ENCODE data around the gene WNK2.
"Not testable (repeated sequence)": the region's sequence is repeated elsewhere in the genome, so short reads cannot be mapped to it uniquely, and the experiment has no call there.

The WNK2 gene

DNA sequence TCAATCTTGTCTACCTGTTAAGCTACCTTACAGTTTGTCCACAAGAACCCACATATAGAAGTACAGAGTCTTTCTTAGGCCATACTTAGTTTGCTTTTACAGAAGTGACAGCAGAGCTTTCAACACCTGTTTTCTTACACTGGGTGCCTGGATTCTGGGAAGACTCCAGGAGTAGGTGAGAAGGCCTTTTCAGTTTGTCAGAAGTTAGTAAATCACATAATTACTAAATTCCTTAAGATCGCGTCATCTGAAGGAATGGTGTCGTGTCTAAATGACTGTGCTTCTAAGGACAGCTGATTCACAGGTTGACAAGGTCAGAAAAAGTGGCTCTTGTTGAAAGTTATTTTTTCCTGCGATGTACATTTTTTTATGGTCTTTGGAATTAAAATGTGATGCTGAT lies 170.5 kb downstream of the WNK2 start:
- no peak for DNase-seq
- in situ Hi-C loops (cut with HindIII; ENCODE audit: low pct_ligation_motif_present, low pct_unique_long_range_greater_than_20kb, low sequenced_read_pairs): no loop called here

DNA sequence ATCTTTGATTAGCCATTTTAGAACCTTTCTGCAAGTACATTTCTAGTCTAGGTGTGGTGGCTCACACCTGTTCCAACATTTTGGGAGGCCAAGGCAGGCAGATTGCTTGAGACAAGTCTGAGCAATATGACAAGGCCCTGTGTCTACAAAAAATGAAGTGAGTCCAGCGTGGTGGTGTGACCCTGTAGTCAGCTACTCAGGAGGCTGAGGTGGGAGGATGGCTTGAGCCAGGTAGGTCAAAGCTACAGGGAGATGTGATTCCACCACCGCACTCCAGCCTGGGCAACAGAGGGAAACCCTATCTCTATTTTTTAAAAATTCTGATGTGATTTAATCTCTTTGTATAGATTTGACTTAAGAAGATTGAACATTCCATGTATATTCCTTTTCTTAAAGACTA lies 171.9 kb downstream of the WNK2 start:
- DNase-seq: no peak
- in situ Hi-C loops (cut with HindIII; ENCODE audit: low pct_ligation_motif_present, low pct_unique_long_range_greater_than_20kb, low sequenced_read_pairs): no loop called here

DNA sequence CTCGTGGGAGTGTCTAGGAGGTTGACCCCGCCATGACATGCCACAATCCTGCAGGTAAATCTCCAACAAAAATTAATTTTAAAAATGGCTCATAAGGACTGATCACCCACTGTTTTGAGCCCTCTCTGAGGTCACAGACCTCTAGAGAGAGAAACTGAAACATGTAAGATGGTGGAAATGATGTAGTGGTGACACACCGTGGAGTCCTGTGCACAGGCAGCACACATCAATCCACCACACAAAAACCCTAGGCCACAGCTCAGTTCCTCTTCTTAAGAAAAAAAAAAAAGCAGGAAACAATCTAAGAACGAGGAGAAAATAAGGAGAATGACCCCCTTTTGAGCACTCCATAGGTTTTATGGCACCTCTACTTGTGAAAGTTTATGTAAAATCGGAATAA lies 173.7 kb downstream of the WNK2 start:
- no peak for DNase-seq
- in situ Hi-C loops (cut with HindIII; ENCODE audit: low pct_ligation_motif_present, low pct_unique_long_range_greater_than_20kb, low sequenced_read_pairs): no loop called here

DNA sequence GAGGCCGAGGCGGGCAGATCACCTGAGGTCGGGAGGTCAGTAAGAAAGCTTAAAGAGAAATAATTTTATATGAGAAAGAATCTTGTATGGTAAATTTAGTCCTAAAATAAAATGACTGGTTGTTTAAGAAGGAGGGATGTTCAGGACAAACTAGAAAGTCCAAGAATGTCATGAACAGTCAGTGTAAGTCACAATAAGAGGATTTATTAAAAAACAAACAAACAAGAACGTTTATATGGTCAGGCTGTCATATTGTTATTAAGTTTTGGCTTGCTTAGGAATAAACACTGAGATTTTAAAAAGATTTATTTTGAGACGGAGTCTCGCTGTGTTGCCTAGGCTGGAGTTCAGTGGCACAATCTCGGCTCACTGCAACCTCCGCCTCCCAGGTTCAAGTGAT lies 176.0 kb downstream of the WNK2 start:
- in situ Hi-C loops (cut with HindIII; ENCODE audit: low pct_ligation_motif_present, low pct_unique_long_range_greater_than_20kb, low sequenced_read_pairs); DNase-seq: not testable (repeated sequence)

DNA sequence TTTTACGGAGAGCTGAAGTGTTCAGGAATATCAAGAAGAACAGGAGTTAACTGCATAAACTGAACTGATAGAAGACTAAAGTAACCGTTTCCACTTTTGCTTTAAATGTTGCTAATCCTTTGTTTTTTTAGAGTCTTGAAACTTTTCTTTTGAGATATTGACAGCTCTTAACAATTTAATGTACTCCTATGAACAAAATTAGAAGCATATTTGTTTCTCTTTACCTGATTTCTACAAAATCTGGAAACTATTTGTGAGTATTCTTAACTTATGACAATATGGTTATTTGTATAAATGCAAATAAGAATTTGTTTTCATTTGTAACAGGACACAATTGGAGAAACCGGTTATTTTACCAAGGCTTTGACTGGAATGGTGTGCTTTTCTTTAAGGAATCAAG lies 178.1 kb downstream of the WNK2 start:
- in situ Hi-C loops (cut with HindIII; ENCODE audit: low pct_ligation_motif_present, low pct_unique_long_range_greater_than_20kb, low sequenced_read_pairs): no loop called here
- DNase-seq: no peak

DNA sequence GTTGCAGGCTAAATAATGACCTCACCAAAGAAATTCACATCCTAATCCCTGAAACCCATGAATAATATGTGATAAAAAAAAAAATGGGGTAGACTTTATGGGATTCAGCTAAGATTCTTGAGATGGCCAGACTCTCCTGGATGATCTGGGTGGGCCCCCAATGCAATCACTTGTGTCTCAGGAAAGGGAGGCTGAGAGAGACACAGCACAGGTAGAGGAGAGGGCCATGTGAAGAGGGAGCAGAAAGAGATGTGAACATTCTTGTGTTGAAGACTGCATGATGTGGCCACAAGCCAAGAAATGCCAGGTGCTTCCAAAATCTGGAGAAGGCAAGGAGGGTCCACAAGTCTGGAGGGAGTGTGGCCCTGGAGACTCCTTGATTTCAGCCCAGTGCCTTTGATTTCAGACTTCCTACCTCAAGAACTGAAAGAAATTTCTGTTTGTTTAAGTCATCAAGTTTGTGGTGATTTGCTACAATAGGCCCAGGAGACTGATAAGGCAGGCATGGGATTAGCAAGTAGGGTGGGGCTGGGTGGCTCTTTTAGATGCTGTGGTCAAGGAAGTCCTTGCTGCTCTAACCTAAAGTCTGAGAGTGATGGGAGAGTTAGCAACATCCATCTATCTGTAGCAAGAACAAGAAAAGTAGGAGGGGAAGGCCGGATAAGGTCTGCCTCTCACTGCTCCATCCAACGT lies 180.9 kb downstream of the WNK2 start:
- in situ Hi-C loops (cut with HindIII; ENCODE audit: low pct_ligation_motif_present, low pct_unique_long_range_greater_than_20kb, low sequenced_read_pairs): no loop called here
- no peak for DNase-seq

DNA sequence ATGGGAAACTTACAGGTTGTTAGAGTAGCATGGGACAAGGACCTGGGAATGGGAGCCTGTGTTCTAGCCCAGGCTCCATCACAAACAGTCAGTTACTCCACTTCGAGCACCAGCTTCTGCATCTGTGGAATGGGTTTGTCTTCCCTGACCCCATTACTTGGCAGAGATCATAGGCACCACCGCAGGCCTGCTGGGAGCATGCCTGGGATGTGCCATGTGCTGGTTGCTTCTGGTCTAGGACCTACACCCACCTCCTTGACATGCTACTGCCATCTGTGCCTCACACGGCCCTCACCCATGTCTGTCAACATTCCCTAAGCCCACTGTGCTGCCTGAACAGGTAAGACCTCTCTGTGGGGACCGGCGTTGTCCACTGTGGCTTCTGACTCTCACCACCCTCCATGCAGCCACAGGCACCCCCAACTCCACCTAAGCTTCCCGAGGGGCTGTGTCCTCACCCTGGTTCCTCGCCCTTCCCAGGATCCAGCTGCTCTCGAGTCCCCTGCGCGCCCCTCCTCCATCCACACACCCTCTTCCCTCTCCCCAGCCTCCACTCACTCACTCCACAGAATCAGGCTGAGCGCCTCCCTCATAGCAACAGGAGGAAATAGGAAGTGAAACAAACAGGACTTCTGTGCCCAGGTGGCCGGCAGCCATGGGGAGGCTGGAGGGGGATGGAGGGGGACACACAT lies 181.6 kb downstream of the WNK2 start:
- in situ Hi-C loops (cut with HindIII; ENCODE audit: low pct_ligation_motif_present, low pct_unique_long_range_greater_than_20kb, low sequenced_read_pairs): no loop called here
- no peak for DNase-seq

DNA sequence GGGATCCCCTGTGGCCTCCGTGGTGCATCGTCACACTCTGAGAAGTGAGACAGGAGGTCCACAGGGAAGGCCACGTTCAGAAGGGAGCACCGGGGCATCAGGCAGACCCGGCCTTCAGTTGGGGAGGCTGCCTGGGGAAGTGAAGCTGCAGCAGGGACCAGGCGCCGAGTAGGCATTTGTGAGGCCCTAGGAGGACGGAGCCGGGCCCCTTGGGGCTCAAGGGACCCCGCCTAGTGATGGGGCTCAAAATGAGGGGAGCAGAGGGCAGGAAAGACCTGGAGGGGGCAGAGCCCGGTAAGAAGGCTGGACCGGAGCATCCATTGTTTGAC lies 182.1 kb downstream of the WNK2 start:
- DNase-seq: no peak
- in situ Hi-C loops (cut with HindIII; ENCODE audit: low pct_ligation_motif_present, low pct_unique_long_range_greater_than_20kb, low sequenced_read_pairs): no loop called here

DNA sequence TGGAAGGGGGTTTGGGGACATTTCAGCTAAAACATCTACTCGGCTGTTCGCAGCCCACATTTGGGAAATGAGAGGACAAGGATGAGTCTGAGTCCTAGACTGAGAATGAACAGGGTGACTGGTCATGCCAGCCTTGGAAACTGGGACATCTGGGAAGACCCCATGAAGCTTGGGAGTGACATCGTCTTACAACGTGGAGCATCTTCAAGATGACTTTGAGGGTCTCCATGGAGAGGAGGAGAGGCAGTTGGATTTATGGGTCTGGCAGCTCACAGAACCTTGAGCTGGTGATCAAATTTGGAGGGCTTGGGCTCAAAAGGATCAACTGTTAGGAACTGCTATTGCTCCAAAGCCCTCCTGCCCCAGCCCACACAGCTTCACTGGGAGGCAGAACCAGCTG lies 182.5 kb downstream of the WNK2 start:
- in situ Hi-C loops (cut with HindIII; ENCODE audit: low pct_ligation_motif_present, low pct_unique_long_range_greater_than_20kb, low sequenced_read_pairs); DNase-seq: not testable (repeated sequence)

DNA sequence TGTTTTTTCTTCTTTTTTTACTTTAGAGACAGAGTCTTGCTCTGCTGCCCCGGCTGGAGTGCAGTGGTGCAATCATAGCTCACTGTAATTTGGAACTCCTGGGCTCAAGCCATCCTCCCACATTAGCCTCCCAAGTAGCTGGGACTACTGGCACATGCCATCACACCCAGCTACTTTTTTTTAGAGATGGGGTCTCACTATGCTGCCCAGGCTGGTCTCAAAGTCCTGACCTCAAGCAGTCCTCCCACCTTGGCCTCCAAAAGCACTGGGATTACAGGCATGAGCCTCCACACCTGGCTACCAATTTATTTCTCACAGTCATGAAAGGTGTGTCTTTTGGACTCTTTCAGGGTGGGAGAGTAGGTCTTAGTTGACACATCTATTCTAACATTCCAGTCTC lies 184.5 kb downstream of the WNK2 start:
- in situ Hi-C loops (cut with HindIII; ENCODE audit: low pct_ligation_motif_present, low pct_unique_long_range_greater_than_20kb, low sequenced_read_pairs): no loop called here

DNA sequence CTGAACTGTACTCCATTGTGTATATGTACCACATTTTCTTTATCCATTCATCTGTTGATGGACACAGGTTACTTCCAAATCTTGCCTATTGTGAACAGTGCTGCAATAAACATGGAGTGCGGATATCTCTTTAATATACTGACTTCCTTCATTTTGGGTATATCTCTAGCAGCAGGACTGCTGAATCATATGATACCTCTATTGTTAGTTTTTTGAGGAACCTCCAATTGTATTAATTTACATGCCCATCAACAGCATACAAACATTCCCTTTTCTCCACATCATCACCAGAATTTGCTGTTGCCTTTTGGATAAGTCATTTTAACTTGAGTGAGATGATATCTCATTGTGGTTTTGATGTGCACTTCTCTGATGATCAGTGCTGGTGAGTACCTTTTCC lies 185.7 kb downstream of the WNK2 start:
- DNase-seq: no peak
- in situ Hi-C loops (cut with HindIII; ENCODE audit: low pct_ligation_motif_present, low pct_unique_long_range_greater_than_20kb, low sequenced_read_pairs): no loop called here

More for the DNA sequence above, 184.5 kb downstream of the WNK2 start:
- no peak for DNase-seq
